Esophagus muscularis mucosa (tissue), 4 donors: ENCODE data around the gene EML6. TPM values are rescaled to one million over a fixed set of nuclear protein-coding genes. Genes with fewer than 3 reads are reported as not detected.
"Not testable (repeated sequence)": the region's sequence is repeated elsewhere in the genome, so short reads cannot be mapped to it uniquely, and the experiment has no call there.

ENCODE experiments used
- DNase-seq: peaks from one replicate; pipeline ENCODE4 v3.0.0-alpha.2; 2017; ENCODE audit errors: extremely low spot score
- H3K27ac ChIP-seq, 4 donors: fragments of 200-600 bp; sonication (generic); replicated peaks in 1 of 4; 1 replicate in 3 of 4; 2 replicates in 1 of 4; pipeline ENCODE4 v1.5.1; 2016 to 2019; ENCODE audit warnings: mild to moderate bottlenecking in 1 of 4
- H3K27me3 ChIP-seq, 4 donors: fragments of 200-600 bp; sonication (generic); one replicate each; pipeline versions ENCODE4 v1.5.1 to v1.6.0; 2016 to 2019
- H3K36me3 ChIP-seq, 4 donors: fragments of 200-600 bp; sonication (generic); one replicate each; pipeline ENCODE4 v1.5.1; 2016 to 2019
- H3K4me1 ChIP-seq, 4 donors: fragments of 200-600 bp; sonication (generic); one replicate each; pipeline ENCODE4 v1.5.1; 2016 to 2019
- H3K4me3 ChIP-seq, 4 donors: fragments of 200-600 bp; sonication (generic); 1 replicate in 2 of 4; 2 replicates in 2 of 4; pipeline ENCODE4 v1.5.1; 2016 to 2019; ENCODE audit warnings: mild to moderate bottlenecking in 4 of 4, moderate library complexity in 1 of 4
- H3K9me3 ChIP-seq, 4 donors: fragments of 200-600 bp; sonication (generic); 1 replicate in 3 of 4; 2 replicates in 1 of 4; pipeline ENCODE4 v1.5.1; 2016 to 2019
- CTCF ChIP-seq, 3 experiments: fragments of 200-600 bp in 2 of 3; fragments of 450-650 bp in 1 of 3; sonication (generic) in 2 of 3; IDR thresholded peaks; one replicate each; pipeline ENCODE4 v1.5.1; 2017 to 2019; ENCODE audit warnings: antibody characterized with exemption in 3 of 3, mild to moderate bottlenecking in 2 of 3, moderate library complexity in 1 of 3
- EP300 ChIP-seq: sonication (generic); formaldehyde crosslinking; IDR thresholded peaks from one replicate; pipeline ENCODE4 v1.6.1; 2017; ENCODE audit warnings: antibody characterized with exemption
- POLR2A ChIP-seq: fragments of 450-650 bp; IDR thresholded peaks from one replicate; pipeline ENCODE4 v1.6.1; 2017; ENCODE audit warnings: antibody characterized with exemption, moderate library complexity, mild to moderate bottlenecking, low read depth
- POLR2AphosphoS5 ChIP-seq, 2 donors: sonication (generic); formaldehyde crosslinking; IDR thresholded peaks; one replicate each; pipeline ENCODE4 v1.6.1; 2017; ENCODE audit warnings: antibody characterized with exemption in 2 of 2
- WGBS: methylation state at CpG from one replicate; pipeline ENCODE4 v1.1.5; 2018; 5-methylcytosine and 5-hydroxymethylcytosine counted together
- intact Hi-C: fragments of 100-400 bp; cut with DNase I; formaldehyde crosslinking; loops from one replicate; pipeline ENCODE4 v1.15.1; 2023
- total RNA-seq, 4 donors: library from RNA; depleted of rRNA; stranded (reverse); fragments of >200 nt; gene quantifications; one replicate each; pipeline versions ENCODE4 v1.1.0 to v1.2.1, GENCODE V29; 2016

EML6 gene
- total RNA-seq, 4 donors from 2014 or later = 0.75 to 4.6 (median 0.89) TPM

GRCh38 chr2:54986264-54986663, 262.8 kb downstream of the EML6 start:
- peaks cover 5 to 88% (median 83%) of the 10 kb centered on the region in 4 donors for H3K4me1 ChIP-seq
- no peak for DNase-seq
- no peak for TF ChIP-seq POLR2AphosphoS5 (IDR thresholded peaks at IDR 0.05)
- no peak for TF ChIP-seq EP300
- TF ChIP-seq CTCF (IDR thresholded peaks at IDR 0.05) = no peak
- no peak for TF ChIP-seq POLR2A
- no peaks in the 10 kb centered on the region for H3K9me3 ChIP-seq
- intact Hi-C loops = no loop called here
- H3K27me3 ChIP-seq = no peaks in the 10 kb centered on the region
- no peak overlapping the region for H3K4me3 ChIP-seq
- H3K27ac ChIP-seq = no peak overlapping the region
- peaks cover 0 to 21% (median 8%) of the 10 kb centered on the region in 4 donors for H3K36me3 ChIP-seq
- 42% methylated on average over 3 of the region's 3 CpGs for WGBS

GRCh38 chr2:54988612-54989011, 265.1 kb downstream of the EML6 start:
- no peak for TF ChIP-seq CTCF (IDR thresholded peaks at IDR 0.05)
- no peak for TF ChIP-seq POLR2A
- no peak for TF ChIP-seq POLR2AphosphoS5 (IDR thresholded peaks at IDR 0.05)
- TF ChIP-seq EP300 = no peak
- H3K4me1 ChIP-seq = peaks cover 2 to 92% (median 88%) of the 10 kb centered on the region in 4 donors

GRCh38 chr2:54990694-54991093, 267.2 kb downstream of the EML6 start:
- peaks cover 0 to 11% (median 5%) of the 10 kb centered on the region in 4 donors for H3K36me3 ChIP-seq
- H3K27me3 ChIP-seq, H3K4me3 ChIP-seq, H3K9me3 ChIP-seq, H3K27ac ChIP-seq, intact Hi-C loops, DNase-seq: not testable (repeated sequence)
- peaks cover 0 to 93% (median 88%) of the 10 kb centered on the region in 4 donors for H3K4me1 ChIP-seq
- WGBS = 92% methylated on average over 19 of the region's 19 CpGs

More at GRCh38 chr2:54988612-54989011, 265.1 kb downstream of the EML6 start:
- no peak overlapping the region for H3K4me3 ChIP-seq
- no peak for DNase-seq
- no peaks in the 10 kb centered on the region for H3K9me3 ChIP-seq
- H3K27me3 ChIP-seq = no peaks in the 10 kb centered on the region
- no peak overlapping the region for H3K27ac ChIP-seq
- 71% methylated on average over 3 of the region's 3 CpGs for WGBS
- intact Hi-C loops = no loop called here
- H3K36me3 ChIP-seq = peaks cover 0 to 12% (median 5%) of the 10 kb centered on the region in 4 donors

- no peak for TF ChIP-seq CTCF (IDR thresholded peaks at IDR 0.05)
- no peak for TF ChIP-seq POLR2A
- TF ChIP-seq EP300 = no peak
- no peak for TF ChIP-seq POLR2AphosphoS5 (IDR thresholded peaks at IDR 0.05)
- no peak overlapping the region for H3K27ac ChIP-seq
- no peaks in the 10 kb centered on the region for H3K9me3 ChIP-seq
- 83% methylated on average over 3 of the region's 3 CpGs for WGBS
- DNase-seq = no peak
- no peak overlapping the region for H3K4me3 ChIP-seq
- H3K4me1 ChIP-seq = peaks cover 17 to 93% (median 87%) of the 10 kb centered on the region in 4 donors
- intact Hi-C loops = no loop called here
- no peaks in the 10 kb centered on the region for H3K36me3 ChIP-seq
- no peaks in the 10 kb centered on the region for H3K27me3 ChIP-seq
Measured at GRCh38 chr2:54995553-54995952, 272.1 kb downstream of the EML6 start.

GRCh38 chr2:54997826-54998225, 274.4 kb downstream of the EML6 start:
- peak overlapping the region in 1 of 4 donors; percentile 4 for H3K27ac ChIP-seq
- TF ChIP-seq EP300 (no peak), POLR2A (no peak), POLR2AphosphoS5 (IDR thresholded peaks at IDR 0.05) (no peak), CTCF (IDR thresholded peaks at IDR 0.05) (no peak)
- no peak overlapping the region for H3K4me3 ChIP-seq
- no peaks in the 10 kb centered on the region for H3K27me3 ChIP-seq
- no peaks in the 10 kb centered on the region for H3K9me3 ChIP-seq
- 70% methylated on average over 1 of the region's 1 CpG for WGBS
- H3K36me3 ChIP-seq = no peaks in the 10 kb centered on the region
- intact Hi-C loops = no loop called here
- DNase-seq = no peak
- peaks cover 17 to 91% (median 87%) of the 10 kb centered on the region in 4 donors for H3K4me1 ChIP-seq
